ENCODE measurements around the gene CACNB1.

CACNB1 gene

DNA sequence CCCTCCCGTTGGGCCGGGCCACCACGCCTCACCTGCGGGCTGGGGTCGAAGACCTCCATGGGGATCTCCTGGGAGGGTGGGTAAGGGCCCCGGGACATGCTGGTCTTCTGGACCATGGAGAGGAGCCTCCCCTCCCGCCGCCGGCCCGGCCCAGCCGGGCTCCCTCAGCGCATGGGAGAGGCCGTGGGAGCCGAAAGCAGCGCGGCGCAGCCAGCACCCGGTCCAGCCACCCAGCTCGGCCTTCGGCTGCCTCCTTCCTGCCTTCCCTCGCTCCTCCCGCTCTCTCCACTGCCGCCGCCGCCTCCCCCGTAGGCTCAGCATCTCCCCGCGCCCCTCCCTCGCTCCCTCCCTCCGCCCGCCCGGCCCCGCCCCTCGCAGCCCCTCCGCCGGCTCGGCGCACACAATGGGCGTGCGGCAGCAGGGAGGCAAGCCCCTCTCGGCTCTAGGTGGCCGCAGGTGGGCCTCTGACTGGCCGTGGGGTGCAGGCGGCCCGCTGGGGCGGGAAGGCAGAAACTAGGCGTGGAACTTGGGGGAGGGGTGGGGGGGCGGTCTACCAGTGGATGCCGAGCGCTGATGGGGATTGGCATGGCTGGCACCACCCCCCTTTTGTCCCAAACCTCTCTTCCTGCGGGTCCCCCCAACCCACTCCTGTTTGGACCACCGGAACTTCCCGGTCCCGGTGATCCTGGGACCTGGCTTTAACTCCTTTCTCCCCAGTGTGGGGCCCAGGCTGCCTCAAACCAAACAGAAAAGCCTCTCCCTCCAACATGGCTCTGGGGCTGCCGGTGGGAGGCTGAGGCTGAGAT, at the start of gene CACNB1:
Gene CACNB1, minus strand, starts transcription at position 290 of the 806 bp plus-strand sequence. Its CDS starts 174 bp downstream, at position 116.
- peak within 1 kb of the TSS; percentile 88 for H3K27ac ChIP-seq

DNA sequence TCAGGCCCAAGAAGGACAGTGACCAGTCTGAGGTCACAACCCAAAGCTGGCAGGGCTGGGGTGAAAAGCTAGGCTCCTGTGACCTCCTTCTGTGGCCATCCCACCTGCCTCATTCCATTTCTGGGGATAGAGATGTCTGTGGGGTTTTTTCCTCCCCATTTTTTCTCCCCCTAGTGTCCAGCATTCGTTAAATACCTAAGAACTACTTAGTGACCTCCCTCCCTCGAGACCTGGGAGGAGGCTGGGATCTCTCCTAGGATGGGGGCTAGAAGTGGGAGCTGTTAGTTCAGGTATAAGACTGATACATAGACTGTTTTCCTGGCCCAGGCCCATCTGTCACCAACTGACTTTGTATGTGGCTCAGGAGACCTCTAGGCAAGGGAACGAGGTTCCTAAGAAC, 48.8 kb upstream of the CACNB1 start:
- no peak overlapping the region for H3K27ac ChIP-seq
- TF ChIP-seq CTCF (IDR thresholded peaks at IDR 0.05) (no peak), ZFX (IDR thresholded peaks at IDR 0.05; ENCODE audit: borderline replicate concordance) (no peak)

More for the DNA sequence above, at the start of gene CACNB1:
- TF ChIP-seq CTCF (IDR thresholded peaks at IDR 0.05), result no peak
- TF ChIP-seq ZFX (IDR thresholded peaks at IDR 0.05; ENCODE audit: borderline replicate concordance), result no peak

DNA sequence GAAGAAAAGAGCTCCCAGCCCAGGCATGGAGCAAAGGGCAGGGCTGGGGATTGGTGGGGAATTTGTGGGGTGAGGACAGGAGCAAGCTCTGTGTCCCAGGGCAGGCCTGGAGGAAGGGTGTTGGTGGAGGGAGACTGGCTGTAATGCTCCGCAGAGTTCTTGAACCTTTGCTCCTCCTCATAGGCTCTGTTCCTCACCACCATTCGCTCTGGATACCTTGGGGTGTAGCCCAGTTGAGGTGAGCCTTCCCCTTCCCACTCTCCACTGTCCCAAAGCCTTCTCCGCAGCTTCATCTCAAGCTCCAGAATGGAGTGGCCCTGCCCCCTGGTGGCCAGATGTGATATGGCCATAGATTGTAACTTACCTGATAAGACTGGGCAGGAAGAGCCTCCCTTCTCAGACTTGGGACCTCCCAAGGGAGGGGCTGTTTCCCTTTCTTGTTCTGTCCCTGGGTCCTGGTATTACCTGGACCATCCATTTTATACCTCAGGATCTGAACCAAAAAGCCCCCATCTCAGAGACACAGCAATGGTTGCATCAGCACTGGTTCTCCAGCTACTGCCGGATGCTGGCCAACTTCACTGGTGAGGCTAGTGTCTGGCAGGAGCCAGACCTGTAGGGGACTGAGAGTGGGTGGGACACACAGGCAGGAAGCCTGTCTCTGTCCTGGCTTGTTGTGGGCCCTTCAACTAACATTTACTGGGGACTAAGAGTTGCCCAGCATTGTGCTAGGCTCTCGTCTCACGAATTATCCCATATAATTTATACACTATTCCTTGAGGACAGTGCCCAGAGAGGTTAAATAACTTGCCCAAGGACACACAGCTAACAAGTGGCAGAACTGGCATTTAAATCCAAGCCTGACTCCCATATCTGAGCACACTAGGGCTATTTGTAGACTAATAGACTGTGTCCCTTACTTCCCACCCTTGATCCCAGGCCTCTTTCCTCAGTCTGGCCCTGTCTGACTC, 47.4 kb upstream of the CACNB1 start:
- peak; percentile 95 for TF ChIP-seq CTCF (IDR thresholded peaks at IDR 0.05)
- no peak for TF ChIP-seq ZFX (IDR thresholded peaks at IDR 0.05; ENCODE audit: borderline replicate concordance)
- H3K27ac ChIP-seq, result no peak overlapping the region

GRCh38 chr17:39244016-39244599, 46.6 kb upstream of the CACNB1 start:
- H3K27ac ChIP-seq, result no peak overlapping the region
- no peak for TF ChIP-seq CTCF (IDR thresholded peaks at IDR 0.05)
- TF ChIP-seq ZFX (IDR thresholded peaks at IDR 0.05; ENCODE audit: borderline replicate concordance), result no peak

DNA sequence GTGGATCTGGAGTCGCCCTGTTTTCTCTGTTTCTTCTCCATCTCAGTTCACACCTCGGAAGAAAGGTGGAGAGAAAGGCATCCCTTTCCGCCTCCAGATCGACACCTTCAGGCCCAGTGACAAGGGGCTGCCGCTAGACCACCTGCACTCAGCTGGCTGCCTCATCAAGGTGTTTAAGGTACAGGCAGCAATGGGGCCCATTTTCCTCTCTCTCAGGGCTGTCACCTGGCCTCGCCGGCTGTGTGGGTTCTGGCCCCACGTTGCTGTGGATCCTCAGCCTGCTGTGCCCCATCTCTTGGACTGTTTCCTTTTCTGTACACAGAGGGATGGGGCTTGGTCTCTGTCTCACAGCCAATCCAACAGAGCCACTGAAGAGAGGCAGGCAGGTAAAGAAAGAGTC, 45.7 kb upstream of the CACNB1 start:
- TF ChIP-seq CTCF (IDR thresholded peaks at IDR 0.05) (no peak), ZFX (IDR thresholded peaks at IDR 0.05; ENCODE audit: borderline replicate concordance) (no peak)
- no peak overlapping the region for H3K27ac ChIP-seq

- no peak for TF ChIP-seq CTCF (IDR thresholded peaks at IDR 0.05)
- no peak for TF ChIP-seq ZFX (IDR thresholded peaks at IDR 0.05; ENCODE audit: borderline replicate concordance)
- no peak overlapping the region for H3K27ac ChIP-seq
These were observed 43.2 kb upstream of the CACNB1 start for GRCh38 chr17:39240631-39241030.

All from 22Rv1 (cell line).